GM12878 (cell line): Measurements from ENCODE around the gene TRIL. TPM values are rescaled to one million over a fixed set of nuclear protein-coding genes. Genes with fewer than 3 reads are reported as not detected.

Experiments
- ATAC-seq: fragments of 200-7000 bp; cut with Tn5 transposase; 3 replicates; pipeline ENCODE4 v1.9.1; 2020; ENCODE audit warnings: mild to moderate bottlenecking, moderate library complexity
- BruUV-seq: library from RNA; stranded (reverse); fragments of 400-500 nt; replicated peaks from 2 replicates; lab custom pipeline; 2021; lab: Mats Ljungman, UMichigan
- CTCF ChIA-PET: fragments of 300-600 bp; sonication (Branson Sonifier 250); formaldehyde crosslinking; extraction: SDS; loops from one replicate; lab custom pipeline; 2021; ENCODE audit warnings: inconsistent platforms; lab: Yijun Ruan, JAX
- POLR2A ChIA-PET: fragments of 350-600 bp; formaldehyde crosslinking; extraction: SDS; loops from one replicate; lab custom pipeline; 2021; ENCODE audit warnings: inconsistent platforms; lab: Charles Lee
- RAD21 ChIA-PET: fragments of 300-600 bp; sonication (Branson Sonifier 250); formaldehyde crosslinking; loops from one replicate; lab custom pipeline; 2023; ENCODE audit warnings: antibody characterized with exemption; ENCODE audit not compliant: unreplicated experiment; lab: Charles Lee
- SMC1A ChIA-PET: fragments of 300-600 bp; sonication (Branson Sonifier 250); formaldehyde crosslinking; loops from one replicate; lab custom pipeline; 2023; ENCODE audit not compliant: unreplicated experiment, uncharacterized antibody; lab: Charles Lee
- DNase-seq: peaks from one replicate; pipeline ENCODE4 v3.0.0-alpha.2; 2011; ENCODE audit warnings: low read depth, low spot score
- FAIRE-seq: peaks from 3 replicates; lab custom pipeline; 2011; peaks lifted over from hg19 to GRCh38; lab: Jason Lieb, UNC
- H2AFZ ChIP-seq: 2 replicates; pipeline ENCODE4 v1.6.0; 2011; ENCODE audit warnings: low read depth, low read length, control low read depth; ENCODE audit not compliant: control insufficient read depth
- H3K27ac ChIP-seq: 2 replicates; pipeline ENCODE4 v1.5.1; 2011; ENCODE audit warnings: control low read depth; ENCODE audit not compliant: control insufficient read depth, insufficient read depth
- H3K27me3 ChIP-seq, 2 experiments: replicated peaks in 1 of 2; 2 replicates each; pipeline versions ENCODE4 v1.6.0 to v1.6.1; 2011; ENCODE audit warnings: low read length in 1 of 2; ENCODE audit not compliant: control insufficient read depth in 2 of 2, insufficient read depth in 2 of 2
- H3K36me3 ChIP-seq, 2 experiments: 2 replicates each; pipeline ENCODE4 v1.5.1; 2011; ENCODE audit warnings: low read length in 1 of 2; ENCODE audit not compliant: control insufficient read depth in 2 of 2, insufficient read depth in 2 of 2
- H3K4me1 ChIP-seq: 2 replicates; pipeline ENCODE4 v1.6.1; 2011; ENCODE audit warnings: mild to moderate bottlenecking, low read length, moderate library complexity, mixed read lengths; ENCODE audit not compliant: control insufficient read depth, insufficient read depth
- H3K4me2 ChIP-seq: 2 replicates; pipeline ENCODE4 v1.6.0; 2011; ENCODE audit warnings: control low read depth; ENCODE audit not compliant: control insufficient read depth, insufficient read depth
- H3K4me3 ChIP-seq: fragments of 200-600 bp; sonication (generic); 2 replicates; pipeline ENCODE4 v1.5.1; 2016
- H3K79me2 ChIP-seq: 2 replicates; pipeline ENCODE4 v1.6.0; 2011; ENCODE audit warnings: low read length; ENCODE audit not compliant: control insufficient read depth, insufficient read depth
- H3K9ac ChIP-seq: 2 replicates; pipeline ENCODE4 v1.8.0; 2011; ENCODE audit warnings: low read length, control low read depth, mixed read lengths; ENCODE audit not compliant: control insufficient read depth, insufficient read depth
- H3K9me3 ChIP-seq: replicated peaks from 3 replicates; pipeline ENCODE4 v1.5.1; 2011; ENCODE audit warnings: mild to moderate bottlenecking, low read length; ENCODE audit not compliant: control insufficient read depth, insufficient read depth
- H4K20me1 ChIP-seq: 2 replicates; pipeline ENCODE4 v1.6.0; 2011; ENCODE audit not compliant: control insufficient read depth, insufficient read depth
- ATF7 ChIP-seq: fragments of 450-650 bp; IDR thresholded peaks from 2 replicates; pipeline ENCODE4 v1.6.1; 2016; ENCODE audit warnings: low read depth, mild to moderate bottlenecking
- MAX ChIP-seq: IDR thresholded peaks from 2 replicates; pipeline ENCODE4 v1.6.1; 2012; ENCODE audit warnings: low read depth, low read length, improper control_type of control experiment
- NFYA ChIP-seq: IDR thresholded peaks from 2 replicates; pipeline ENCODE4 v1.6.1; 2011; ENCODE audit warnings: low read depth, mild to moderate bottlenecking, low read length, improper control_type of control experiment, borderline replicate concordance
- PML ChIP-seq: IDR thresholded peaks from 2 replicates; pipeline ENCODE4 v1.6.1; 2012; ENCODE audit warnings: low read length, inconsistent platforms
- SRF ChIP-seq, 2 experiments: IDR thresholded peaks; 2 replicates each; pipeline ENCODE4 v1.6.1; 2011; ENCODE audit warnings: low read depth in 2 of 2, low read length in 2 of 2, mild to moderate bottlenecking in 1 of 2, moderate library complexity in 1 of 2
- USF2 ChIP-seq: IDR thresholded peaks from 2 replicates; pipeline ENCODE4 v1.6.1; 2011; ENCODE audit warnings: low read depth, low read length, improper control_type of control experiment, borderline replicate concordance
- ZNF622 ChIP-seq: fragments of 450-650 bp; IDR thresholded peaks from 2 replicates; pipeline ENCODE4 v1.6.1; 2017; ENCODE audit warnings: mild to moderate bottlenecking, inconsistent platforms
- WGBS: methylation state at CpG from one replicate; pipeline ENCODE4 v1.1.6; 2016; ENCODE audit warnings: low lambda C conversion rate; ENCODE audit not compliant: insufficient replicate concordance, insufficient coverage; ENCODE audit errors: missing lambda C conversion rate; 5-methylcytosine and 5-hydroxymethylcytosine counted together
- in situ Hi-C: fragments of 300-500 bp; cut with MboI; formaldehyde crosslinking; loops from 9 replicates; pipeline ENCODE4 v1.14.3; 2018; ENCODE audit warnings: mixed read lengths
- intact Hi-C: fragments of 100-400 bp; cut with micrococcal nuclease; formaldehyde crosslinking; loops from one replicate; pipeline ENCODE4 v1.14.2; 2022; ENCODE audit not compliant: unreplicated experiment
- polyA plus RNA-seq, 11 experiments: library from polyadenylated mRNA; depleted of rRNA in 4 of 11; unstranded in 6 of 11; stranded (reverse) in 5 of 11; fragments of >200 nt; fragmentation: Nextera tagmentation in 4 of 11; fragmentation: Illumina TruSeq in 1 of 11; extraction: Ambion mirVana in 4 of 11; extraction: Trizol in 1 of 11; gene quantifications; 1 replicate in 1 of 11; 2 replicates in 10 of 11; pipeline versions ENCODE4 v1.2.1 to v1.2.3, GENCODE V29; 2011 to 2016; ENCODE audit warnings: inconsistent platforms in 2 of 11, missing spikeins in 2 of 11, low read depth in 1 of 11
- total RNA-seq, 4 experiments: library from RNA; depleted of rRNA in 3 of 4; stranded (reverse); fragments of >200 nt in 3 of 4; fragmentation: Illumina TruSeq in 1 of 4; extraction: Trizol in 1 of 4; gene quantifications; 2 replicates each; pipeline versions ENCODE4 v1.2.1 to v1.2.3, GENCODE V29; 2013 to 2021
- TF ChIP-seq, protein P1 (sequence below): IDR thresholded peaks from 2 replicates; pipeline ENCODE4 v1.6.1; 2011; ENCODE audit warnings: mild to moderate bottlenecking, low read depth, low read length, moderate library complexity; ENCODE audit not compliant: insufficient replicate concordance
- TF ChIP-seq, protein P2 (sequence below): fragments of 450-650 bp; IDR thresholded peaks from 2 replicates; pipeline ENCODE4 v1.6.1; 2017; ENCODE audit warnings: borderline replicate concordance

The TRIL gene
- total and polyA plus RNA-seq, 10 of the 15 experiments (the other 5 are each of a cell fraction or from before 2014, with no cell fraction given) = not detected

DNA sequence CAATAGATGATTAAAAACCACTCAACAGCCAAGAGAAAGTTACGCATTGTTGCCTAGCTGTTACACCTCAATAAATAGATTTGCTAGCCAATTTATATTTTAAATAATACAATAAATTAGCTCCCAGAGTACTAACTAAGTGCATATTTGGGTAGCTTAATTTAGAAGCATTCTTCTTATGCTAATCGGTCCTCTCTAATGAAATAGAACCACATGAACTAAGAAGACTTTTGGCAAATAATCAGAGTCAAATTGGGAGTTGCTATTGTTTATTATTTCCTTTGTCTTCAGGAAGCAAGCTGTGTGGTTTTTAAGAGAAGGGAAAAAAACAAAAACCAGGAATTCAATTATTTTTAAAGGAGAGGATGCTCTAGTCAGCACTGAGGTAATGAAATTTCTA lies 49.0 kb upstream of the TRIL start:
- TF ChIP-seq ATF7 (no peak), ZNF622 (no peak), SRF (IDR thresholded peaks at IDR 0.05; ENCODE audit: low read depth in 2 of 2, low read length in 2 of 2) (no peak), PML (no peak), MAX (no peak), NFYA (no peak), USF2 (no peak)
- TF ChIP-seq, protein P1, sequence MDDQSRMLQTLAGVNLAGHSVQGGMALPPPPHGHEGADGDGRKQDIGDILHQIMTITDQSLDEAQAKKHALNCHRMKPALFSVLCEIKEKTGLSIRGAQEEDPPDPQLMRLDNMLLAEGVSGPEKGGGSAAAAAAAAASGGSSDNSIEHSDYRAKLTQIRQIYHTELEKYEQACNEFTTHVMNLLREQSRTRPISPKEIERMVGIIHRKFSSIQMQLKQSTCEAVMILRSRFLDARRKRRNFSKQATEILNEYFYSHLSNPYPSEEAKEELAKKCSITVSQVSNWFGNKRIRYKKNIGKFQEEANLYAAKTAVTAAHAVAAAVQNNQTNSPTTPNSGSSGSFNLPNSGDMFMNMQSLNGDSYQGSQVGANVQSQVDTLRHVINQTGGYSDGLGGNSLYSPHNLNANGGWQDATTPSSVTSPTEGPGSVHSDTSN = no peak
- TF ChIP-seq, protein P2, sequence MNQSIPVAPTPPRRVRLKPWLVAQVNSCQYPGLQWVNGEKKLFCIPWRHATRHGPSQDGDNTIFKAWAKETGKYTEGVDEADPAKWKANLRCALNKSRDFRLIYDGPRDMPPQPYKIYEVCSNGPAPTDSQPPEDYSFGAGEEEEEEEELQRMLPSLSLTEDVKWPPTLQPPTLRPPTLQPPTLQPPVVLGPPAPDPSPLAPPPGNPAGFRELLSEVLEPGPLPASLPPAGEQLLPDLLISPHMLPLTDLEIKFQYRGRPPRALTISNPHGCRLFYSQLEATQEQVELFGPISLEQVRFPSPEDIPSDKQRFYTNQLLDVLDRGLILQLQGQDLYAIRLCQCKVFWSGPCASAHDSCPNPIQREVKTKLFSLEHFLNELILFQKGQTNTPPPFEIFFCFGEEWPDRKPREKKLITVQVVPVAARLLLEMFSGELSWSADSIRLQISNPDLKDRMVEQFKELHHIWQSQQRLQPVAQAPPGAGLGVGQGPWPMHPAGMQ = no peak
- no peak for ATAC-seq
- no peak overlapping the region for H3K27ac ChIP-seq
- POLR2A ChIA-PET = no interaction called here
- no peaks in the 10 kb centered on the region for H3K4me1 ChIP-seq
- no peak overlapping the region for H3K9ac ChIP-seq
- CTCF ChIA-PET = no interaction called here
- in situ Hi-C loops = no loop called here
- no peak overlapping the region for H2AFZ ChIP-seq
- H3K36me3 ChIP-seq = no peaks in the 10 kb centered on the region
- no TSS peak for BruUV-seq
- SMC1A ChIA-PET = no interaction called here
- RAD21 ChIA-PET = no interaction called here
- no peak overlapping the region for H3K4me3 ChIP-seq
- 44% methylated on average over 2 of the region's 2 CpGs for WGBS
- intact Hi-C loops = no loop called here
- no peak for DNase-seq
- H4K20me1 ChIP-seq = no peaks in the 10 kb centered on the region
- H3K27me3 ChIP-seq = no peaks in the 10 kb centered on the region; a peak in 1 of 4 replicates
- H3K4me2 ChIP-seq = no peak overlapping the region
- H3K9me3 ChIP-seq = no peaks in the 10 kb centered on the region
- H3K79me2 ChIP-seq = no peaks in the 10 kb centered on the region
- no peak for FAIRE-seq
